ENCODE results near the gene ASTL.

ASTL gene

DNA sequence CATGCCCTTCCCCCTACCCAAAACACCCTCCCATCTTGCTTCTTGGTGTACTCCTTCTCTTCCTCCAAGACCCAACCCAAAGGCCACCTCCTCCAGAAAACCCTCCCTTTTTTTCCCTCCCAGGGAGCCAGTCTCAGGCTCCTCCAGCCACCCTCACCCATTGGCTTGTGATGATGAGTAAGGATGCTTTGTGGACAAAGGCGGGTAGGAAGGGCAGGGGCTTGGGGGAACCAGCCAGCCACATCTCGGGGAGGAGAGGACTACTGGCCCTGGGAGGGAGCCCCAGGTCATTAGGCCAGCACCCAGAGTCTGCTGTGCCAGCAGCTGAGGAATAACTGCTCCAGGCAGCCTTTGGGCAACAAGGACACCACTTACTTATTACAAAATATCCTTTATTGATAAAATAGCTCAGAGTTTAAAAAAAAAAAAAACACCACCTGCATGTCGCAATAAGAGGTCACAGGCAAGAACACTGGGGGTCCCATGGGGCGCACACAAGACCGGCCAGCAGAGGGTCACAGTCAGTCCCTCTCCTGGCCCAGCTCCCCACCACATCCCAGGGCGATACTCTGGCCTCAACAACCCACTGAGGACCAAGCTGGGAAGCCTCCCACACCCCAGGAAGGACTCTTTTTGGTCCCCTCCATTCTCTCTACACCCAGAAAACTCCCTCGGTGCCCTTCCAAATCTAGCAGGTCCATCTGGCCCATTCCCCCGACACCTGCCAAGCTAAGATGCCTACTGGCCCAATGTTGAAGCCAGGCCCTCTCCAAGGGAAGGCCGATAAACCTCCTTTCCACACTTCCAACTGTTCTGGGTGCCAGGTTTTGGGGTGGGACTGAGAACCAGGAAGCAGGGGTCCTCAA, 25.6 kb downstream of the ASTL start:
- DNase-seq (ENCODE audit: low read depth in 2 of 2): no peak

DNA sequence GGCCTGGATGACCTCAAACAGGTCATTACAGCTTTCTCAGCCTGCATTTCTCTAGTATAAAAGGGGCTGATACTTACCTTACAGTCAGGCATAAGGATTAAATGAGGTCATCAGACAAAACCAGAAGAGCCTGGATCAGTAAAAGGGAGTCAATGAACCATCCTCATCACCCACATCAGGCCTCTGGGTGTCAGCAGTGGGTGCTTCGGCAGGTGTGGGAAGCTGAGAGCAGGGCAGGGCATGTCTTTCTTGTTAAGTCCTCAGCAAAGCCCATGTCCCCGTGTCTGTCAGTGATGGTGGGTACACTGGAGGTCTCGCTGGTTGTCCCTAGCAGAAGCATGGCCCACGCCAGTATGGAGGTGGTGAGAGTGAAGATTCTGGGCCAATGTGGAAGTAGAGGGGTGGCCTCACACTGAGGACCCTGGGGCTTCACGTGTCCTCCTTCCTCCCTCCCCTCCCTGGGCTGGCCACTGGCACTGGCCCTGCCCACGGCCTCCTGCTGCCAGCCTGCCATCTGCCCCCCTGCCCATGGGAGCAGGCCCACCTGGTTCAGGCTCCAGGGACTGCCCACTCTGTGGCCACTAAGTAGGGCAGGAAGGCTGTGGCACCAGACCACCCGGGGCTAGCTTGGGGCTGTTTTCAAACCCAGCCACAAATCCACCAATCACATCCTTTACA, 26.3 kb downstream of the ASTL start:
- no peak for DNase-seq (ENCODE audit: low read depth in 2 of 2)

DNA sequence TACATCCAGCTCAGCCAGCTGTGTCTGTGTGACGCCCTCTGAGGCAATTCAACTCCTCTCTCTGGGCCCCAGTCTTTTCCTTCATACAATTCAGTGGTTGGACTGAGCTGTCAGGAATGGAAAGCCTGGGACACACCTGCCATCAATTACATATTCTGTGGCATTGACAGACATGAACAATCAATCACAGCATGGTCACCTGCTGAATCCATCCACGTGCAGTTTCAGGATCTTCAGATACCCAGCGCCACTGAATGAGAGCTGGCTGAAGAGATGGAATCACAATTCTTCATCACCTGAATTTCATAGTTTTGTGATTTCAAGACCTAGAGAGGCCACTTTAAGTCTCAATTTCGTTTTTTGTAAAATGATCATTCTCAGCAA, 27.1 kb downstream of the ASTL start:
- DNase-seq (ENCODE audit: low read depth in 2 of 2): no peak

DNA sequence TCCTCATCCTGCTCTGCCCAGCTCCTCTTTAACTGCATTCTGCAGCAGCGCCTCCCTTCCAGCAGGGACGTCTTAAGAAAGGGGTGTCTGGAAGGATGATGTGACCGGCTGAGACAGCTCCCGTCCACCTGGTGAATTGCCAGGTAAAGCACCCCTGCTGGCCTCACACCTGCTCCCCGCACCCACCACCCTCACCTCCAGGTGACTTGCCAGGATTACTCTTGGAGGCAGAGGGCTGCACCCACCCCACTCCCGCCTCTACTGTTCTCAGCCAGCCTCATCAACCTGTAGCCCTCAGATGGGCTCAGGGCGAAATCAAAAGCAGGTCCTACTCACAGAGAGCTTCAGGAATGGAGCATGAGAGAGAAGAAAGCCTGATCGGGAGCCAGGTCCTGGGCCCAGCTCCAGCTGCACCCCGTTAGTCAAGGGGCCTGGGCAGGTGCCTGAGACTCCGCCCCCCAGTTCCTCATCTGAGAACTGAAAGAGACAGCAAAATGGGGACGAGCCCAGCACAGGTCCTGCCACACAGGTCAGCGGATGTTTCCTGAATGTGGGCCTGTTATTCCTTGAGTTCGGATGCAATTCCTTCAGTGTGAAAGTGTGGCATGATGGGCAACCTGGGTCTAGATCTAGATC, 27.6 kb downstream of the ASTL start:
- DNase-seq (ENCODE audit: low read depth in 2 of 2): no peak

DNA sequence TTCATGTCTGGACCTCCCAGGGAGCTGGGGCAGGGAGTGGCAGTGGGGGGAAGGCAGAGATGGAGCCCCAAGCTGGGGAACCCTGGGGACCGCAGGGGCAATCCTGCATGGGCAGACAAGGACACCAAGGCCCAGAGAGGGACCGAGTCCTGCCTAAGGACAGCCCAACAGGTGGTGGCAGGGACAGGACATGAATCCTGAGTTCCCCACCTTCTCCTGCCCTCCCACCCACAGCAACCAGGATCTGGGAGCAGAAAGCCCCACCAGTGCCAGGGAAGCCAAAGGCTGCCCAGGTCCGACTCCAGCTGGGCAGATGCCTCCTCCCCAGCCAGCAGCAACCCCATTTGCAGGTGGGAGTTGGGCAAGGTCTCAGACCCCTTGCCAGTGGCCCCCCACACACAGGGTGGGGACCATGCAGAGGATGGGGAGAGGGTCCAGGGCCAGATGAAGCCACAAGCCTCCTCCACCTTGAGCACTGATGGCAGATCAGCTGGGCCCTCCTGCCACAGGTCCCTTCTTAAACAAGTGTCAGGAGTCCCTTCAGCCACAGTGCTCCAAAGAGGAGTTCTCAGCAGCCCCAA, 28.3 kb downstream of the ASTL start:
- DNase-seq (ENCODE audit: low read depth in 2 of 2): no peak

DNA sequence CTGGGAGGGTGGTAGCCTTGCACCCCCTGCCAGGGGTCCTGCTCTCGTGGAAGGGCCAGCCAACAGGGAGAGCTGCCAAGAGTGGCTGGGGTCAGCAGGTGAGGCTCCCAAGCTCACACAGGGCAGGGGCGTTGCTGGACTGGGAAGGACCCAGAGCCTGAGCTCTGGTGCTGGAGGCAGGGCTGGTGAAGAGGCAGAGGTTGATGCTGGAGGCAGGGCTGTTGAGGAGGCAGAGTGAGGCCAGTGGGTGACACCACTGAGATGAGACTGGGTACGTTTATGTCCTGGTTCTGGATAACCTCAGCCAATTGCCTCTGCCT, 29.0 kb downstream of the ASTL start:
- DNase-seq (ENCODE audit: low read depth in 2 of 2): no peak

DNA sequence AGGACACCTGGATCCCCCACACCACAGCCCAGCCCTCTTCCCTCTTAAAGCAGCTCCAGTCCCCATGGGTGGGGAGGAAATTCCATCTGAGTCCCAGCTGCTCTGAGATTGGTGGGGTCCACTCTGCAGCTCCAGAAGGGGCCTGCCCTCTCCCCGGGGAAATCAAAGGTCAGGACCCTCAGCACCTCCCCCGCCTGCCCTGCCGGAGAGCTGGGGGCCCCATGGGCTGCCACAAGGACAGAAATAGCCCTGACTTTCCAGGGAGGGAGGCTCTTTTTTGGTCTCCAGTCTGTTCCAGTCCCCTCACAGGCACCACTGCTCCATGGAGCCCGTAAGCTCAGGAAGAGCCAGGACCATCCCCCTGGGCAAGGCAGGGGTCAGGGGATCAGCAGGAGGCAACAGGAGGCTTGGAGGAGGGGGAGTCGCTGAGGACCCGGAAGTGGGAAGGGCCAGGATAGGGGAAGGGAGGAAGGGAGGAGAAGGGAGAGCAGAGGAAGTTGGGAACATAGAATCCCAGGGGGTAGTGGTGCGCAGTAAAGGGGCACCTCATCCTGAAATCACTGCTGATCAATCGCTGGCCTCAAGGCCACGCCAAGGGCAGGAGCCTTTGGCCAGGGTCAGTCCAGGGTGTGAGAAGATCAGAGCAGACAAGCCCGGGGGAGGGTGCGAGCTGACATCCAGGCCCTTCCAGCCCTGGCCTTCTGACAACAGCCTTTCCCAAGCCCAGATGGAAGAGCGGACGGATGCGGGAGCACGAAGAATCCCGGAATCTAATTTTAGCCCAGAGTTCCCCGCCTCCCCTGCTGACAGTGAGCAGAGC, 29.6 kb downstream of the ASTL start:
- no peak for DNase-seq (ENCODE audit: low read depth in 2 of 2)

DNA sequence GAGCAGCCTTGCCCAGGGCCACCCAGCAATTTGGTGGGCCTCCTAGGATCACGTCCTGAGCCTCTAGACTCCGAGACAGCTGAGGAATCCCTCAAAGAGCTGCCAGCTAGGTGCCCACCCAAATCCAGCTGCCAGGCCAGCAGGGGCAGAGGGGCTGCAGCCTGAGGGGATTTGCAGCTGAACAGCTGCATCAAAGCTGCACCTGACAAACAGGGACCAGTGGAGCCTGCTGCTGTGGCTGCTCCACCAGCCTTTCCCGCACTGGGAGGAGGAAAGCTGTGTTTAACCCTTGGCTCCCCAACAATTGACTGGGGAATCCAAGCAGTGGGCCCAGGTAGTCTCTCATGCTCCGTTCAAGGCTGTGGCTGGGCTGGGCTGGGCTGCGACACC, 30.2 kb downstream of the ASTL start:
- no peak for DNase-seq (ENCODE audit: low read depth in 2 of 2)

DNA sequence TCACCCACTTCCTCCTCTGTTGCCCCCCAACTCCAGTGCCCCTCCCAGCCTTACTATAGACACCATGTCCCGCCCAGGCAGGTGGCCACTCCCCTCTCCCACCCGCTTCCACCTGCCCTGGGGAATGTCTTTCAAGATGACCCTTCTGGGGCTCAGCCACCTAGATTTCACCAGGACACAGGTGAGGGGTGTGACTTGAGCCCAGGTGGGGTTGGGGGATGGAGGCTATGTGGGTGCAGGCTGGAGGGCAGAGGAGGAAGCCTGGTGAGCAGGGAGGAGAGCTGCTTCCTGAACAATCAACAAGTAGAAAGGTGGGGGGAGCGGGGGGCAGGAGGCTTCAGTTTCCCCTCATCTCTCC, 30.6 kb downstream of the ASTL start:
- DNase-seq (ENCODE audit: low read depth in 2 of 2): no peak

DNA sequence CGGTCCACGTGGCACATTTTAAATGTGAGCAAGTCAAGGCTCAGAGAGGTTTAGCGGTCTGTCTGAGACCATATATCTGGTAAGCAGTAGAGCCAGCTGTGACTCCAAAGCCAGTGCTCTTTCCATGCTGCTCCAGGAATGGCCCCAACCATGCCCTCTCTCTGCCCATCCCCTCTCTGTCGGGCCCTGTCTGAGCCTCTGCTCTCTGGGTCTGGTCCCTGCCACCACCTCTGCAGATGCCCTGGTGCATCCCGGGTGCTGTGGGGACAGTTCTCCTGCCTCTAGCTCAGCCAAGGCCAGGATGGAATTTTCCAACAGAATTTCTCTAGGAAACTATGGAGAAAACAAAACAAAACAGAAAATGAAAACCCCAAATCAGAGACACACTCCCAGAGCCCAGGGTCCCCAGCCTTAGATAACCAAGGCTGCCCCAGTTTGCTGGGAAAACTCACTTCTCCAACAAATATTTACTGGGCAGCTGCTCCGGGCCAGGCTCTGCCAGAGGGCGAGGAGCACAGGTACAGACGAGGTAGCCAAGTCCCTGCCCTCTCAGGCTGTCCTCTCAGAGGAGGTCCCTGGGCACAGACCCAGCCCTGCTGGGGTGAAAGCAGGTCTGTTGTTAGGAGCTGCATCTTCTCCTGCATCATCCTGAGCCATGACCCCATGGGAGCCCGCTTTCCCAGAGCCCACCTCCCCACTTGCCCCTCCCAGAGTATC, 31.2 kb downstream of the ASTL start:
- DNase-seq (ENCODE audit: low read depth in 2 of 2): no peak

DNA sequence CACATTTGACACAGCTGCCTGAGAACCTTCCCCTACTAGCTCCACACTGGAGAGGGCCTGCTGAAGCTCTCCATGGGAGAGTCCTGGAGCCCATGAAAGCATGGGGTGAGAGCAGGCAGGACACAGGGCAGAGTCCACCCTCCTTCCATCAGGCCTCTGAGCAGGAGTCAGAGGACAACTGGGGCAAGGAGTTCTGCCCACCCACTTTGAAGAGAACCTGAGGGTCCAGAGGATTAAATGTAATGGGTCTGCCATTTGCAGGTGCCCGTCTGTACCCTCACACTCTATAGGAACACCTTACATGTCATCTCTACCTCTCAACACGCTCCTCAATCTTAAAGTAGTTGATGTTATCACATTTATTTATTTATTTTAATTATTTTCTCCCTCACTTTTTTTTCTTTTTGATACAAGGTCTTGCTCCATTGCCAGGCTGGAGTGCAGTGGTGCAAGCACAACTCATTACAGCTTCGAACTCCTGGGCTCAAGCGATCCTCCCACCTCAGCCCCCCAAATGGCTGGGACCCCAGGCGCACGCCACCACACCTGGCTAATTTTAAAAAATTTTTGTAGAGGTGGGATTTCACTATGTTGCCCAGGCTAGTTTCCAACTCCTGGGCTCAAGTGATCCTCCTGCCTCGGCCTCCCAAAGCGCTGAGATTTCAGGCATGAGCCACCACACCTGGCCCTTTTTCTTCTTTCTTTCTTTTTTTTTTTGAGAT, 32.1 kb downstream of the ASTL start:
- DNase-seq (ENCODE audit: low read depth in 2 of 2): no peak

DNA sequence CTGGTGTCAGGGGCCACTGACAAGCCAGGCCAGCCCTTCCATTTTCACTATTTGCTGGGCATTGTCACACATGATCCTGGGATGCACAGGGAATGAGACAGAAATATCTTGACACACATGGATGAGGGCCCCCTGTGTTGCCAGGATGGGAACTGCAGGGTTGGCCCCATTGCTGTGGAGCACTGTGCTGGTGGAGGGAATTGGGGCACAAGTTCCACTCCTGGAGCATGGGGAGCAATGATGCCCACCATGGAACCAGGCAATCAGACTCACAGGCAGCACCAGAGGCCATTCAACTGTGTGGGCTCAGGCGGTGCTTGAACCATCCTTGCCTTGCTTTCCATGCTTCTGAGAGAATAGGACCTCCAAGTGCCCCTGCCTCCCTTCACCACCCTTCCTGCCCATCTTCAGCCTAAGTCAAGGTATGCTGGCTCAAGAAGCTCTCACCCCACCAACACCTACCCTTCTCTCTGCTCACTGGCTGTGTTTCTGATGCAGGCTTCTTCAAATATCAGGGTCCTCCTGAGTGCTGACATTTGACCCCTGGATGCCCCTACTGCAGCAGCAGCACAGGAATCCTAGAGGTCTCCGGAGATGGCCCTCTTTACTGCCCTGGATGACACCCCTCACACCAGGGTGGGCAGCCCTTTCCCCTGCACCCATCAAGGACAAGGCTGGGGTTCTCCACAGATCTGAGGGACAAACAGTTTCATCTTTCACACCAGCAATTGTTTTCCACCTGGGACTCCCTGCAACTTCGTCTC, 33.0 kb downstream of the ASTL start:
- DNase-seq (ENCODE audit: low read depth in 2 of 2): no peak

DNA sequence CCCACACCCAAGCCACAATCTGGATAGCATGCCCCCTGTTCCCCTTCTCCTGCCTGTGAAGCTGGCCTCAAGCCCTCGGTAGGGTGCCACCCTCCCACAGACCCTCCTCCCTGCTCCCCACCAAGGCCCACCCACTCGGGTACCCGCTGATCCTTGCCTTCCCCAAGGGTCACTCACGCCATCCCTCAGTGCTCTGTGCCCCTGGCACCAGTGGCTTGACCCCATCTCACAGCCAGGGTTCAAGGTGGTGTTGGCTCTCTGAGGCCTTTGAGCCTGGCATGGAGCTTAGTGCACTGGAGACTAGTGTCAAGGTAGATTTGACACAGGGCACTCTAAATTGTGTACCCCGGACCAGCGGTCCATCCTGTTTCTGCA, 33.8 kb downstream of the ASTL start:
- DNase-seq (ENCODE audit: low read depth in 2 of 2): no peak

DNA sequence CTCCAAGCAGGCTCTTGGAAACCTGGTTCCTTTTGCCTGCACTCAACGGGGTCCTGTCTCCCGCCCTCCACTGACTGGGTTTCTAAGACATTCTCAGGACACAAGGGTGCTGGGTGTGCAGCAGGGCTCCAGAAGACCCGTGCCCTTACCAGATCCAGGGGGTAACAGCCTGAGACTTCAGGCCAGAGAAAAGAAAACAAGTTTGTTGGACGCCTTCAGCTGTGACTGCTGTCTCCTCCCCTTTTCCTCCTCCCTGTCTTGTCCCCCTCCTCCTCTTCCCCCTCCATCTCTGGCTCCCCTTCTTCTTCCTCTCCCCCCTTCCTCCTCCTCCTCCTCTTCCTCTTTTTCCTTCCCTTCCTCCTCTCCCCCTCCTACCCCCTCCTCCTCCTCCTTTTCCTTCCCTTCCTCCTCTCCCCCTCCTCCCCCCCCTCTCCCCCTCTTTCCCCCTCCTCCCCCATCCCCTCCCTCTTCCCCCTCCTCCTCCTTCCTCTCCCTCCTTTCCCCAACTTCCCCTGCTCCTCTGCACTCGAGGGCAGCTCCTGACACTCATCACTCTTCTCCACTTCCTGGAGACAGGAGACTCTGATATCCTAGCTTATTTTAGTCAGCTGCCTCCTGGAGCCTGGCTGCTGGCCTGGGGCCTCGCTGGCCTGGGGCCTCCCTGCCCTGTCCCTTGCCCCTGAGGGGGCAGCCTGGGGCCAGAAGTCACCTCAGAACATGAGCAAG, 34.4 kb downstream of the ASTL start:
- DNase-seq (ENCODE audit: low read depth in 2 of 2): no peak

DNA sequence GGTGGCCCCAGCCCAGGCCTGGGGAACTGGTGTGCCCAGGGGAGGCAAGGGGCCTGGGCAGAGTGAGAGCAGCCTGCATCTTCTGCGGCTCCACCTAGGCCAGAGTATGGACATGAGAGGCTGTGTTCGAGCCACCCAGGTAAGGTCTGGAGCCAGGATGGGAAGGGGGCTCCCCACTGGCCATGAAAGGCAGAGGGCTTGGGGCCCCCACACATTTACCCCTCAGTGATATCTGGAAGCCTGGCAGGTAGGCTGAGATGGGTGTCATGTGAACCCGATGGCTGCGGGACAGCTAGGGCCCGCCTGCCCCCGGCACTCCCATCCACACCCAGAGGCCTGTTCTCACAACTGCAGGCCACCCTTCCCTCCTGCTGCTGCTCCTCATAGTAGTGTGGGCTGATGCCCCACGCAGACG, 35.1 kb downstream of the ASTL start:
- DNase-seq (ENCODE audit: low read depth in 2 of 2): no peak

DNA sequence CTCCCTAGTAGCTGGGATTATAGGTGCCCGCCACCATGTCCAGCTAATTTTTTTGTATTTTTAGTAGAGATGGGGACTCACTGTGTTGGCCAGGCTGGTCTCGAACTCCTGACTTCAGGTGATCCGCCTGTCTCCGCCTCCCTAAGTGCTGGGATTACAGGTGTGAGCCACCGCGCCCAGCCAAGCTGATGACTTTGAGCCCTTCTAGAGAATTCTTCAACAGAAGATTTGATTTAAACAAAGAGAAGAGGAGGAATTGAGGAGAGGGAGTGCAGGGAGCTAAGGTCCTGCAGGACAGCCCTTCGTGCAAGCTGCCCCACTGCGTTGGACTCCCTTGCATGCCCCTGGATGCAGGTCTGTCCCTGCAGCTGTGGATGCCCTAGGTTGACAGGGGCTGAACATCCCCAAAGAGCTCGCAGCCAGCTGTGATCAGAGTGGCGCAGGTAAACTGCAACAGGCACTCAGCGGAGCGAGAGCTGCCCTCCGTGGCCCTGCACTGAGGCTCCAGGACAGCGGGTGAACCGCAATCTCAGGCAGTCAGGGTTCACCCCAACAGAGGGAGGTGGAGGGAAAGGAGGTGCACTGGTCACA, 35.6 kb downstream of the ASTL start:
- no peak for DNase-seq (ENCODE audit: low read depth in 2 of 2)

DNA sequence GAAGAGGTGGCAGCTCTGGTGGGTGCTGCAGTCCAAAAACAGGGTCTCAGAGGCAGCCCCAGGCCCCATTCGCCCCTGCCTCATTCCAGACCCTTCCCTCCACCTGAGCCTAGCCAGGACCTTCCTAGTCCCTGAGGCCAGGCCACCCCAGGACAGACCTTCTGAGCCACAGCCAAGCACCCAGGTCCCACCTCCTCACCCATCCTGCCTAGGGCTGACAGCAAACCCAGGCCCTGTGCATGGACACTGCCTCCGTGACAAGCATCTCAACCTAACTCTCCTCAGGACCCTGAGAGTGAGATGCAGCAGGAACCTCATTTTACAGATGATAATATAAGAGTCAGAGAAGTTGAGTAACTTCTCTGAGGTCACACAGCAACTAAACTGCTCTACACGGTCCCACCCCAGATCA, 37.4 kb downstream of the ASTL start:
- no peak for DNase-seq (ENCODE audit: low read depth in 2 of 2)

DNA sequence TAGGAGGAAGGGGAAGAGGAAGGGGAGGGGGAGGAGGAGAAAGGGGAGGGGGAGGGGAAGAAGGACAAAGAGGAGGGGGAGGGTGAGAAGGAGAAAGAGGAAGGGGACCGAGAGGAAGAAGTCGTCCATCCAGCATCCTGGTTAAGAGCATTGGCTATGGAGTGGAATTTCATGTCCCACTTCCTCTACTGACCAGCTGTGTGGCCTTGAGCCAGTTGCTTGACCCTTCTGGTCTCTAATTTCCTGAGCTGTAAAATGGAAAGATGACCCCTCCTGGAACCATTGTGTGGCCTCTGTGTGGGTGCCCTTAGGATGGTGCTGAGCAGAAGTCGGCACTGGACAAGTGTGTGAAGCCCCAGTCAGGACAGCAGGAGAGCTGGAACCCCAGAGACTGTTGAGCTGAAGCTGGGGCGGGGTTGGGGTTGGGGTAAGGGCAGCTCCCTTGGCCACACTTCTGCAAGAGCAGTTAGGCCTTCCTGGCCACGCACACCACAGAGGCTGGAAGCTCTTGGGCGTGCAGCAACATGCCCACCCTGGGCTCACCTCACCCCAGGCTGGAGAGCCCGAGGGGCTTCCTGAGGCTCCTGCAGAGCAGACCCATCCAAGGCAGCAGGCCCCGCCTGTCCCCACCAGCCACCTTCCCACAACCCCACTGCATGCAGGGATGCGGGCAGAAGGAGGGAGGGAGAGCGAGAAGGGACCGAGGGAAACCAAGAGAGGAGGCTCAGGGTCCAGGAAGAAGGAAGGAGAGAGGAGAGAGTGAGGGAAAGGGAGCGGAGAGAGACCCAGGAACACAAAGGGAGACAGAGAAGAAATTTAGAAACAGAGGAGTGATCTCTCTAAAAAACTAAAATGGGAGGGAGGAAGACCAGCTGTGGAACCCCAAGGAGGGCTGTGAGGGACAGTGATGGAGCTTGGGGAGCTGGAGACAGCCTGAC, 38.2 kb downstream of the ASTL start:
- no peak for DNase-seq (ENCODE audit: low read depth in 2 of 2)

Data from stimulated activated CD8-positive, alpha-beta memory T cell treated with anti-CD3 and anti-CD28 coated beads, Interleukin-2, amount 100 ng/mL, for 48 hours (primary cell).